HG02870 (cell line): ENCODE measurements around the gene GPER1.

ENCODE experiments used
- ATAC-seq: cut with Tn5 transposase; IDR thresholded peaks from one replicate; pipeline ENCODE4 v1.9.1; 2021; ENCODE audit warnings: mild to moderate bottlenecking, moderate library complexity; ENCODE audit not compliant: unreplicated experiment

GPER1 gene

DNA sequence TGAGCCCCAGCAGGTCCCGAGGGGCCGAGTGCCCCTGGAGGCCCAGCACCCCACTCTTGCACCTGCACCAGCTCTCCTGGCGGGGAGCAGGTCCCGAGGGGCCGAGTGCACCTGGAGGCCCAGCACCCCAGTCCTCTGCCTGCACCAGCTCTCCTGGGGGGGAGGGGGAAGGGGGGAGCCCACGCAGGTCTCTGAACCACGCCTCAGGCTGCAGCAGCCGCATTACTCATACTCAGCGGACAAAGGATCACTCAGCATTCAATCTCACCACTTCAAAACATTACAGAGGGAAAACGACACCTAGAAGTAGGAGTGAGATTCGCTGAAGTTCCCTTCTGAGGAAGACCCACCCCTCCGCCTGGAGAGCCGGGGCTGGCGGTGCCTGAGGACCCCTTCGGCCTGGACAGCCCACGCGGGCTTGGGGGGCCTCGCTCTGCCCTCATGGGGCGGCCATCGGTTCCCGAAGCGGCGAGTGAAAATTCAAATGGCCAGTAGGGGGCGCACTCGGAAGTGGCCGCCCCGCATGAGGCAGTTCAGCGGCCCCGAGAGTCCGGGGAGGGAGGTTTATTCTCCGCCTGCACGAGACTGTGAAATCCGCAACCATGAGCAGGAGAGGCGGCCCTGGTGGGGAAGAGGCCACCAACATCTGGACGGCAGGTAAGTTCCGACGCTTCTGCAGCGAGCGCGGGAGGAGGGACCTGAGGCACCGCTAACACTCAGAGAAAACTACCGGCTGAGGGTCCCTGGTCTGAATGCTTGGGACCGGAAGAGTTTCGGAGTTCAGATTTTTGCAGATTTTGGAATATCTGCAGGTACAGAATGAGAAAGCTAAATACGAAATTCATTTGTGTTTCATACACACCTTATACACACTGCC, 1.1 kb upstream of the GPER1 start:
- ATAC-seq: peak; percentile 67

DNA sequence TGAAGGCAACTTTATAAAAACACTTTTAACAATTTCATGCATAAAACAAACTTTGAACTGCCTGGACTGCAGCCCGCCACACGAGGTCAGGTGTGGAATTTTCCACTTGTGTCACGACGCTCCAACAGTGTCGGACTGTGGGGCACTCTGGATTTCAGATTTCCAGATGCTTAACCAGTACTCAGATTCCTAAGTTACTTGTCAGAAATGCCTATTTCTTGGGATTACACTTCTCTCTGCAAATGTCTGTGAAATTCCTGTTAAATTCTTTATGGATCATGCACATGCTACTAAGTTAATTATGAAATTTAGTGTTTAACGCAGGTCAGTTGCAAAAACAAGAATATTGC, 473 bp upstream of the GPER1 start:
- ATAC-seq: no peak

DNA sequence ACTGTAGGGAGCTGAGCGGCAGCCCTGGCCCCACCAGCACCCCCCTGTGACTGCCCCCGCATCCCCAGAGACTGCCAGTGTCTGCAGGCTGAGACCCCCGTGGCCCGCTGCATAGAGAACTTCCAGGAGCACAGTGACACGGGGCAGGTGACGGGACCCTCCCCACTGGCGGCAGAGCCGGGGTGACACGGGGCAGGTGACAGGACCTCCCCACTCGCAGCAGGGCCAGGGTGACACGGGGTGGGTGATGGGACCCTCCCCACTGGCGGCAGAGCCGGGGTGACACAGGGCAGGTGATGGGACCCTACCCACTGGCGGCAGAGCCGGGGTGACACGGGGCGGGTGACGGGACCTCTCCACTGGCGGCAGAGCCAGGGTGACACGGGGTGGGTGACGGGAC, 2.3 kb downstream of the GPER1 start:
- no peak for ATAC-seq

DNA sequence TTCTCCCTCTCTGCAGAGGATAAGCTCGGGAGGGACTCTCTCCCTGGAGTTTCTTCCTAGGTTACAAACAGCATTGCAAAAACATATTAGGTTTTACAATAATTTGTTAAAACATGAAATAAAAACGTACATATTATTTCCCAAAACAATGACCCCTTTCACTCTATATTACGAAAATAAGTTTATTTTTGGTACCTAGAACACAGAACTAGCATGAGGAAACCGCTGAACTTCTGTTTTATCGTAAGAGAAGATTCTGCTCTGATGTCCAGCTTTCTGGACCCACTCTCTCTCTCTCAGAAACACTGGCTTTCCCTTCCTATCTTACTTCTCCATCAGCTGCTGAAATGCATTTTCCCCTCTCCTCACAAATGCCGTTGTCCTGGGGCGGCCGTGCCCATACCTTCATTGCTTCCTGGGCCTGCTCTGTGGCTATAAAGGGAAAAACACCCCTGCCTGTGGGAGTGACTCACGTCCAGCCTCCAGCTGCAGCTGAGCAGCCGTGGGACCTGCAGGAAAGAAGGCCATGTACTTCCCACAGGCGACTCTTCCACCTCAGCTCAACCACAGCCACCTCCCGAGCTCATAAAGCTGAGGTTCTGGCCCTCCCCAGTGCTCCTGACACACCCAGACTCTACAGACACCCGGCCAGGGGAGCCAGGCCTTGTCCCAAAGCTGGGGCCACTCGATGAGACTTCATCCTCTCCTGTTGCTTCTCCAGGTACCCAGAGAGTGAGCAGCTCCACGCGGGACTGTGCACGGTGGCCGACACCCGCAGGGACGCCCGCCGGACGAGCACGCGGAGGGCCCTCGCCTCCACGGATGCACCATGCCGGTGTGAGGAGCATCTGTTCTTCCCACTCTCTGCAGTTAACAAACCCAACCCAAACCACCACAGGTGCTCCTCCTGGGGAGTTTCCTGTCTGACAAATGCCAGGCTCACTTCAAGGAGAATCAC, 3.1 kb downstream of the GPER1 start:
- ATAC-seq: no peak

DNA sequence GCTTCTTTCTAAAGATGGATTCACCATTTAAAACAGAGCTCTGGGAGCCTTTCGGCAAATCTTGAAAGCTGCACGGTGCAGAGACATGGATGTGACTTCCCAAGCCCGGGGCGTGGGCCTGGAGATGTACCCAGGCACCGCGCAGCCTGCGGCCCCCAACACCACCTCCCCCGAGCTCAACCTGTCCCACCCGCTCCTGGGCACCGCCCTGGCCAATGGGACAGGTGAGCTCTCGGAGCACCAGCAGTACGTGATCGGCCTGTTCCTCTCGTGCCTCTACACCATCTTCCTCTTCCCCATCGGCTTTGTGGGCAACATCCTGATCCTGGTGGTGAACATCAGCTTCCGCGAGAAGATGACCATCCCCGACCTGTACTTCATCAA, 3.7 kb downstream of the GPER1 start:
- ATAC-seq: no peak

DNA sequence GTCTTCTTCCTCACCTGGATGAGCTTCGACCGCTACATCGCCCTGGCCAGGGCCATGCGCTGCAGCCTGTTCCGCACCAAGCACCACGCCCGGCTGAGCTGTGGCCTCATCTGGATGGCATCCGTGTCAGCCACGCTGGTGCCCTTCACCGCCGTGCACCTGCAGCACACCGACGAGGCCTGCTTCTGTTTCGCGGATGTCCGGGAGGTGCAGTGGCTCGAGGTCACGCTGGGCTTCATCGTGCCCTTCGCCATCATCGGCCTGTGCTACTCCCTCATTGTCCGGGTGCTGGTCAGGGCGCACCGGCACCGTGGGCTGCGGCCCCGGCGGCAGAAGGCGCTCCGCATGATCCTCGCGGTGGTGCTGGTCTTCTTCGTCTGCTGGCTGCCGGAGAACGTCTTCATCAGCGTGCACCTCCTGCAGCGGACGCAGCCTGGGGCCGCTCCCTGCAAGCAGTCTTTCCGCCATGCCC, 4.3 kb downstream of the GPER1 start:
- ATAC-seq: no peak

DNA sequence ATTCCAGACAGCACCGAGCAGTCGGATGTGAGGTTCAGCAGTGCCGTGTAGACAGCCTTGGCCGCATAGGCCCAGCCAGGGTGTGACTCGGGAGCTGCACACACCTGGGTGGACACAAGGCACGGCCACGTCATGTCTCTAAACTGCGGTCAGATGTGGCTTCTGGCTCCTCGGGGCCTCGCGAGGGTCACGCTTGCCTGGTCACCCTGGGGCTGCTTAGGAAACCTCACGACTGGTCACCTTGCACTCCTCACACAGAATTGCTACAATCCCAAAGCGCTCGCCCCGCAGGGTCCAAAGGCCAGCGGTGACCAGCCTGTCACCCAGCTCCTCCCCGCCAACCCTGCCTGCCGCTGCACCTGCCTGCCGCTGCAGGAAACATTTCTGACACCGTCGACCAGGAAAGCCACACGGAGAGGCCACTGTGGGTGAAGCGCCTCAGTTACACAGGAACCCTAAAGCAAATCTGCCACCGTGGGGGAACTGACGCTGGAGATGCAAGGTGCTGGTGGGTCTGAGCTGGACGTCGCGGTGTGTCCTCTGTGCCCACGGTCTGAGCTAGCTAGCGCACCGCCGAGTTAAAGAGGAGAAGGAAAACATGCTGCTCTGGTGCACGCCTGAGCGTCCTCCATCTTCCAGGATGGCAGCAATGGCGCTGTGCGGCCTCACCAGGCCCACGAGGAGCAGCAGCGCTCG, 5.0 kb downstream of the GPER1 start:
- ATAC-seq: no peak

DNA sequence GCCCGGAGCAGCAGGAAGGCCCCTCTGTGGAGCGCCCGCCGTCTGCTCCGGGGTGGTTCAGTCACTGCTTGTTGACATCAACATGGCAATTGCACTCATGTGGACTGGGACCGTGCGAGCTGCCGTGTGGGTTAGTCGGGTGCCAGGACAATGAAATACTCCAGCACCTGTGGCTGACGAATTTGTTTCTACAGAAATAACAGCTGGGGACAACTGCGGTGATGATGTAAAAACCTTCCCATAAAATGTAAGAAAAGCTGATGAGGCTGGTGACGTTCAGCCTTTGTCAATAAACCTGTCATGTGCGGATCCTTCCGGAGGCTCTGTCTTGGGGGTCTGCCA, 5.6 kb downstream of the GPER1 start:
- ATAC-seq: no peak

DNA sequence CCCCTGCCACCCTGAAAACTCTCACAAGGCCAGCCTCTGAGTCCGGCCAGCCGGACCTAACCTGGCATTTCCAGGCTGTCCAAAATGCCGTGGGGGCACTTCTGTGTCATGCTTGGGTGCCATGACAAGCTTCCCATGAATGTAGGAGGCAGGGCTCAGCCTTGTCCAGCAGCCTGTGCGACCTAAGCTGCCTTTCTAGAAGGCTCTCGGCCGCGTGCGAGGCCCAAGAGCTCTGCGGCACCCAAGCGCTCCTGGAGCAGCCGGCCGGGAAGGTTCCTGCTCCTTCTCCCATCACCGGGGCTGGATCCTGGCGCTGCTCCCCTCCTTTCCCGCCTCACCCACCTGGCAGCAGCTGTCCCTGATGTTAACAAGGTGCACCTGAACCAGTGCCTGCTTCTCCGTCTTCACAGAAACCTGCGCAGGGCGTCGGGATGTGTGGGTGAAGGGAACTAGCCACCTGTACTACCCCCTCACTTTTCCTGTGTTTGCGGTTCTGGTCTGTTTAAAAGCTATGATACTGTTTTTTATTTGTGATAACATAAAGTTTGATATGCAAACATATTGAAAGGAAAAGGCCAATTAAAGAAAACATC, 6.1 kb downstream of the GPER1 start:
- no peak for ATAC-seq

DNA sequence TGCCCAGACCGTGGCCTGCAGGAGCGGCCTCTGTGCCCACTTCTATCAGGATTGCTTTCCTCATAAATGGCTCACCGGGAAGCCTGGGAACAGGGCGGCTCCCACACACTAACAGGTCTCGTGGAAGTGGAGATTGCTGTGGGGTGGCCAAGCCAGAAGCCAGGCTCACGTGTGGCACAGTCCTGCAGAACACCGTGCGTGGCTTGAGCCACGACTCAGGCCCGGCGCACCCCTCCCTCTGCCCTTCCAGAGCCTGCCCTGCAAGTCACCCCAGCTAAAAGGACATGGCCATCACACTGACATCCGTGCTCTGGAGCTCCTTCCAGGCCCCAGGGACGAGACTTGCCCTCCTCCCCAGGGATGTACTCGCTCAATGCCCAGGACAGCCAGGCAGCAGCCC, 7.0 kb downstream of the GPER1 start:
- no peak for ATAC-seq

DNA sequence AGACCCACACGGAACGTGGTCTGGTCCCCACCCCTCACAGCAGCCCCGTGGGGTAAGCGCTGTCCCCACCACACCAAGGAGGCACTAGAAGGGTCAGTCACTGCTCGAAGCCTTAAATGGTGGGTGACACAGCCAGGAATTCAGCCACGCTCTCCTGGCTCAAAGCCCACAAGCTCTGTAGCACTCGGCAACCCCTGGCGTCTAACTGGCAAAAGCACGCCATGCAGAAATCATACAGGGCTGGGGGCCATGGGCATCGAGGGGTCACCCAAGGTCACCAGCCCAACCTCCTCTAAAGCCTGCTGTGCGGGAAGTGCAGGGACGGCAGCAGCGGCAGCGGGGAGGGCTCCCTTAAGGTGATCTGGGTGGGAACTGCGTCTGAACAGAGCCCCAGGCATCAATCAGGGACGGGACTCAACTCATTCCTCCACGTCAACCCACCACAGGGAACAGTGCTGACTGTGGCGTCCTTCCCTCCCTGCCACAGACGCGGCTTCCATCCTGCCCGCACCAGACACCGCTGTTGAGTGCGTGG, 7.8 kb downstream of the GPER1 start:
- ATAC-seq: no peak

DNA sequence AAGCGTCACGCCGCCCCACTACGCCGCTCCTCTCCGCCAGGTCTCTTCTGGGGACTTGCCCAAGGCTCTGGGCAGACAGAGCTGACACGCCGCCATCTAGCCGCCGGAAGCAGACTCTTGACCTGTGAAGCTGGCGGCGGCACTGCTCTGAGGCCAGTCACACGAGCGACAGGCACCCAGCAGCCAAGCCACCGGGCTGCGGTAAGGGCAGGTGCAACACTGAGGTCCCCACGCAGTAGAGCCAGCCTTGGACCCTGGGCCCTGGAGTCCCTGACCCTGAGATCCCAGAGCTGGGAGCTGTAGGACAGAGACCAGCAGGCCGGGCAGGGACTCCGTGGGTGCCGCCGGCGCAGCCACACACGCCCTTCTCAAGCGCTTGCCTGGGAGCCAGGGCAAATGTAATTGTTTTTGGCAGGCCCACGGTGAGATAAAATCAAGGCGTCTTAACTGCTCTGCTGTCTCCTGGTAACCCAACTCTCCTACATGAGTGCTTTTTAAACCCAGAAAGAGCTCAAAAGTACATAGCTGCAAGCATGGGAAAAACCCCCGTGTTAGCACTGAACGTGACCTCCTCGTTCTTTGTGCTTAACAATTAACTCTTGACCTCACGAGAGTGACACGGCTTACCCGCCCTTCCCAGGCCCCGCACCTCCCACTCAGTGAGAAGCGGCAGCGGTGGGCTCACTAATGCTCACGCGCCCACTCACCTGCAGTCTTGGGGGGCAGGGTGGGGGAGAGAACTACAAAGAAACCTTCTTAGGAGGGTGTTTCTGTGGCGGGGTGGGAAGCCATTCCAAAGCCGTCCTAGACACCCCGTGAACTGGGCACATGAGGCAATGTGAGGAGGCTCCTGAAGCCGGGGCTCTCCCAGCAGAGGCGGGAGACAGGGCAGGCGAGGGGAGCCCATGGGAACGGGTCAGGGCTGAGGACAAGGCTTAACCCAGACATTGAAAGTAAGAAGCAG, 8.5 kb downstream of the GPER1 start:
- ATAC-seq: no peak

DNA sequence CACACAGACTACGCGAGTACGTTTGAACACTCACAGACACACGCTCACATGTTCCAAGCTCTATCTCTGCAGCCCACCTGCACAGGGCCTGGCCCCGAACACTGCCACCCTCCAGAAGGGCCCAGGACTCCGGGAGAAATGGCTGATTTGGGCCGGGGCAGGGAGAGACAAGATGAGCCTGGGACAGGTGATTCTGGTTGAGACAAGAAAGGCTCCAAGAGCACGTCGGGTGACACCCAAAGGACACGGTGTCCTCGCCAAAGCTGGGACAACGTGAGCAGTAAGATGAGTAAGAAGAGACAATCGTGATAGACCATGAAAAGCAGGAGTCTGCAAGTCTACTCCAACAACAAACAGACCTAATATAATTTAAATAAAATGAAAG, 9.2 kb downstream of the GPER1 start:
- ATAC-seq: no peak

DNA sequence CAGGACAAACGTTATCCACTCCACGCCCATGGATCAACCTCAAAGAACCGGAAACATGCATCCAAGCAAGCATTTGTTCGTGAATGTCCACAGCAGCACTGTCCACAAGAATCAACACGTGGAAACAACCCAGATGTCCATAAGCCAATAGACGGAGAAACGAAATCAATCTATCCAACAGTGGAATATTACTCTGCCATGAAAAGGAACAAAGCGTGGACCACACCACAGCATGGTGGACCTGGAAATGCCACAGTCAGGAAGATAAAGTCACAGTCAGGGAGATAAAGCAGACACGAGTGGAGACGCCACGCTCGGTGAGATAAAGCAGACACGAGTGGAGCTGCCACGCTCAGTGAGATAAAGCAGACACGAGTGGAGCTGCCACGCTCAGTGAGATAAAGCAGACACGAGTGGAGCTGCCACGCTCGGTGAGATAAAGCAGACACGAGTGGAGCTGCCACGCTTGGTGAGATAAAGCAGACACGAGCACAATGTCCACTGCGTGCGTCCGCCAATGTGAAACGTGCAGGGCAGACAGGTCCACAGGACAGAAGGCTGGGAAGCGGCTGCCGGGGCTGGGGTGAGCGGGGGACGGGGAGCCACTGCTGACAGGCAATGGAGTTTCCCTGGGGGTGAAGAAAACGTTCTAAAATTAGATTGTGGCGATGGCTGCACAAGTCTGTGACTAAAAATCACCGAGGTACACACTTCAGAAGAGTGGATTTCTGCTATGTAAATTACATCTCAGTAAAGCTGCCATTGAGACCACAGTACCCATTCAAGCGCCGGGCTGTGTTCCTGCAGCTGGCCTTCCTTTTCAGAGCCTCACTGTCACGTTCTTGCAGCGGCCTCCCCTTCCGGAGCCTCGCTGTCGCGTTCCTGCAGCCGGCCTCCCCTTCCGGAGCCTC, 10.6 kb downstream of the GPER1 start:
- ATAC-seq: no peak

DNA sequence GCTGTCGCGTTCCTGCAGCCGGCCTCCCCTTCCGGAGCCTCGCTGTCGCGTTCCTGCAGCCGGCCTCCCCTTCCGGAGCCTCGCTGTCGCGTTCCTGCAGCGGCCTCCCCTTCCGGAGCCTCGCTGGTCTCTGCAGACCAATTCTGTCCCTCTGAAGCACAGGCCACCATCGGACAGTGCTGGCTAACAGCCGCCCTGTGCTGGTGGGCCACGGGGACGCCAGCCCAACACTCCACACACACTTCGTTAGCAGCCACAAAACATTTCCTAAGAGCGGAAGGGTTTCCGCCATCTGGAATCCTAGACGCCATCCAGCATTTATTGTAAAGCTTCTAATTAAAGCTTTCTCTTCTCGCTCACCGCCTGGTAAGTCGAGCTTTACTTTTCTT, 11.2 kb downstream of the GPER1 start:
- no peak for ATAC-seq

DNA sequence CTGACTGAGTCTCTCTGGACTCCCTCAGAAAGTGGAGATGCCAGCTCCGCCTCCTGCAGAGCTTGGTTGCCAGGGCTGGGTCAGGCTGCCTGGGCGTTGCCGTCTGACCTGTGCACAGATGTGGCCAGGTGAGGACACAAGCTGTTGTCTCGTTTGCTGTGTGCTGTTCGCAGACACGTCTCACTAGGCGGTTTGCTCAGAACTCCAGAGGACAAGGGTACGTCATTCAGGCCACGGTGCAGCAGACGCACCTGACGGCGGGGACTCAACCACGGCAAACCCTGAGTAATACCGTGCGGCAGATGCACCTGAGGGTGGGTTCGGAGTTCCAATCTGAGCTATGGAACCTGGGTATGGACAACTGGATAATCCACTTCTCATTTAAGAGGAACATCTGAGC, 11.7 kb downstream of the GPER1 start:
- no peak for ATAC-seq

DNA sequence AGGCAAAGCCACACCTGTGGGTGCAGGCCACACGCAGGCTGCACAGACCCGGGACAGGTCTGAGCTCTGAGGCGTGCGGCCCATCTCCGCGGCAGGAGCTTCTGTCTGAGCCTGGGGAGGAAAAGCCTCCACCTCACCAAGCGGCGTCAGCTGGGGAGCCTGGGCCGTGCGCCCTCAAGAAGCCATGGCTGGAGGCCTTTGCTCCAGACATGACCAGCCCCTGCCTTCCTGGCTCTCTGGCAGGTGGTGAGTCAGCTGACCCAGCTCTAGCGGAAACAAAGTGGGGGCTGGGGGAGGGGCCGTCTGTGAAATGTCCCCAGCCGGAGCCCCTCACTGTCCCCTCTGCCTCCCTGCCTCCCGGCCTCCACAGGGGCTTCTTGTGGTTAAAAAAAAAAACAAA, 12.5 kb downstream of the GPER1 start:
- ATAC-seq: no peak

DNA sequence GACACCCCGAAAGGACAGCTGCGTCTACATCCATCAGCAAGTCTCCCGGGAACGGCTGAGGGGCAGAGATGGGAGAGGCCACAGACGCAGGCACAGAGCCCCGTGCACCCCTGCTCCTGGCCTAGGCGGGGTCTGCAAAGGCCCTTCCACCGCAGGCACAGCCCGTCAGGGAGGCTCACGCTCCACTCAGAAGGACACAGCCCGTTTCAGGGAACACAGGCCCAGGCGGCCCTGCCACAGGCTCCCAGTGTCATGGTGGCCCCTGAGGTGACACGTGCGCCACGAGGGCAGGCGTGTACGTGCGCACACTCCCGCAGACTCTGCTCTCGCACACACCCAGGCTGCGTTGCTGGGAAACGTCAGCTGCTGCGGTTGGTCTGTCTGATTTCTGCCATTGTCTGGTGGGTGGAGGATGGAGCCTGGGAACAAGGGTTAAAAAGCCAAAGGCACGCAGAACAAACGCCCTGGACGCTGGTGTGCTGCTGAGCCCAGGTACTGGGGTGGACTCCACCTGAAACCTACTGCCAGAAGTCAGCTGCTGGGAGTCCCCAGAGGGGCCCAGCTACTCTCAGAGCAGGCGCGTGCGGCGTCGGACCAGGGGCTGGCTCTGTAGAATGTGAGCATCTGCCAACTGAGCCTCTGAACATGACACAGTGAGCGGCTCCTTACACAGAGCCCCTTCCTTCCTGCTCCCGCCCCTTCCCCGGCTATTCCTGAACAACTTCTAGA, 13.1 kb downstream of the GPER1 start:
- ATAC-seq: no peak
